22Rv1 (cell line): Measurements from ENCODE around the gene OSBPL2.

ENCODE experiments used
- CTCF ChIP-seq: fragments of 450-650 bp; IDR thresholded peaks from 2 replicates; pipeline ENCODE4 v1.5.1; 2017; ENCODE audit warnings: mild to moderate bottlenecking
- ZFX ChIP-seq: fragments of 450-650 bp; IDR thresholded peaks from 2 replicates; pipeline ENCODE4 v1.6.1; 2017; ENCODE audit warnings: antibody characterized with exemption, borderline replicate concordance

GRCh38 chr20:62196286-62196685 is 42.0 kb upstream of the OSBPL2 start:
- TF ChIP-seq CTCF, result no peak
- TF ChIP-seq ZFX, result no peak
